Activated CD8-positive, alpha-beta memory T cell treated with anti-CD3 and anti-CD28 coated beads for 4 hours (primary cell): ENCODE measurements around the gene RABGGTA.

ENCODE experiments used
- DNase-seq, 2 donors: peaks; one replicate each; pipeline ENCODE4 v3.0.0-alpha.2; 2020; ENCODE audit warnings: low read depth in 2 of 2

Gene RABGGTA

DNA sequence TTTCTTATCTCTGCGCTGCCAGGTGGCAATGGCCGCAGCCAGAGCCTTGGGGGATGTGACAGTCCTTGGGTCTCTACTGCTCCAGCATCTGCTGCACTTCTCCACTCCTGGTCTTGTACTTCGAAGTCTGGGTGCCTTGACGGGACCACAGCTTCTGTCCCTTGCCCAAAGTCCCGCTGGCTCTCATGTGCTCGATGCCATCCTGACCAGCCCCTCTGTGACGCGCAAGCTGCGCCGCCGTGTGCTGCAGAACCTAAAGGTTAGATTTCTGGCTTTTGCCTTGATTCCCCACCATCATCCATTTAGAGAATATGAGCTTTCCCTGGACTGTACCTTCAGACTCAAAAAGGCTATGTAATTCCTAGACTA lies 32.6 kb upstream of the RABGGTA start:
- no peak for DNase-seq

DNA sequence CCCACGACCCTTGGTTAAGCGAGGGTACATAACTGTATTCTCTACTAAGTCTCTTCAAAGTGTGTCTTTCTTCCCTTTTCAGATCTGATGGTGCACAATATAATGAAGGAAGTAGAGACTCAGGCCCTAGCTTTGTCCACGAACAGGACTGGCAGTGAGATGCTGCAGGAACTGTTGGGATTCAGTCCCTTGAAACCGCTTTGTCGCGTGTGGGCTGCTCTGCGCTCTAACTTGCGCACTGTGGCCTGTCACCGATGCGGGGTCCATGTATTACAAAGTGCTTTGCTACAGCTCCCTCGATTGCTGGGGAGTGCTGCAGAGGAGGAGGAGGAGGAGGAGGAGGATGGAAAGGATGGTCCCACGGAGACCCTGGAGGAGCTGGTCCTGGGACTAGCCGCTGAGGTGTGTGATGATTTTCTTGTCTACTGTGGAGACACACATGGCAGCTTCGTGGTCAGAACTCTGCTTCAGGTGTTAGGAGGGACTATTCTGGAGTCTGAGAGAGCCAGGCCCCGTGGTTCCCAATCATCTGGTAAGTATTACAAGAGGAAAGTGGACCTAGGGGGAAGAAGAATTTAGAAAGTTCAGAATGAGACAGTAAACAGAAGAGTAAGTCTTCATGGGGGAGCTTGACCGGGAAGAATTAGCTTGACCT lies 29.1 kb upstream of the RABGGTA start:
- no peak for DNase-seq

DNA sequence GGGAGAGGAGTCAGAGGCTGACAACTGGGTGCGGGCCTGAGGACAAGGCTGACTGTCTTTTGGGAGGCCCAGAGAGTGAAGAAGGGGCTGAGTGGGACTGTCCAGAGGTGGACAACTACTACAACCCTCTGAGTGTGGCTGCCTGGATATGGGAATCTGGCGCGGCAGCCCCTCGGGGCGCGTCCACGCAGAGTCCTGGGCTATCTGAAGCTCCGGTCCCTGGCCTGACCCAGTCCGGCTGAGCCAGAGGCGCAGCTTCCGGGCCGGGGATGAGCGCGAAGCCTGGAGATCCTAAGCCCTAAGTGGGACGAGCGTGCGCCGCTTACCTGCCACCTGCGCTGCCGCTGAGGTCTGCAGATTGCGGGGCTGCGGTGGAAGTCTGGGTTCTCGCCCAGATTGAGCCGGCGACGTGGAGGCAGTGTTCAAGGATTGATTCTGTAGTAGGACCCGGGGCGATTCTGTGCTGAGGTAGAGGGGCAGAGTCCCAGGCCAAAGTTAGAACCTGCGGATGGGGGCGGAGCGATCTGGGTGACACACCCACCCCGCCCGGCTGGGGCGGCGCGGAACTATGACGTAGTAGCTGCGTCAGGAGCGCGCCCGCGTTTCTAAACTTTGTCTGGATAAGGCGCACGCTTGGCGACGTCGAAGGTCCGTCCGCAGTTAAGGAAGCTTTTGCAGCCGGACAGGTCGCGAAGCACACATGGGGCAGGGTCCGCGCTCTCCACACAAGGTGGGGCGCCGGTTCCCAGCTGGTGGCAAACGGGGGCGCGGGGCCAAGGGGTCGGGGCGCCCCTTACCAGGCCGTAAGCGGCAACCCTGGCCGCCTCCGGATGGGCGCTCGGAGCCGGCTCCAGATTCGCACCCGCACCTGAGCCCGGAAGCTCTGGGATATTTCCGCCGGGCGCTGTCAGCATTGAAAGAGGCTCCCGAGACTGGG lies 28.1 kb upstream of the RABGGTA start, which contains the start of the genes DHRS1 and NOP9:
Gene DHRS1 (minus strand): TSS at position 526 of the 937 bp plus-strand sequence. CDS start 674 bp downstream, outside the sequence.
Gene NOP9 (plus strand): TSS at position 596 of the 937 bp plus-strand sequence. CDS start 105 bp downstream, at position 701.
- DNase-seq, result peak; percentile 81 to 85

DNA sequence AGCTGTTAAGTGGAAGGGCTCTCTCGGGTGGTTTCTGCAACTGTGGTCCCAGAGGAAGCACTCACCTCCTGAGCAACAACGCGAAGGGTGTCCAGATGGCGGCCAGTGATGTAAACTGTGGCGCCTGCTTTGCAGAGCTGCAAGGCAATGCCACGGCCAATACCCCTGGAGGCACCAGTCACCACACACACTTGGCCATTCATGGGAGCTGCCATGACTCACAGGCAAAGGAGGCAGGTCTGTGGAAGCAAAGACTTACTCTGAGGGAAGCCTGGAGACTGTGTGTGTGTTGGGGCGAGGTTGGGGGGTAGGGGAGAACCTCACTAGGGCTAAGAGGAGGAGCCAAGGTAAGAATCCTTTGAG lies 27.5 kb upstream of the RABGGTA start:
- DNase-seq, result no peak

DNA sequence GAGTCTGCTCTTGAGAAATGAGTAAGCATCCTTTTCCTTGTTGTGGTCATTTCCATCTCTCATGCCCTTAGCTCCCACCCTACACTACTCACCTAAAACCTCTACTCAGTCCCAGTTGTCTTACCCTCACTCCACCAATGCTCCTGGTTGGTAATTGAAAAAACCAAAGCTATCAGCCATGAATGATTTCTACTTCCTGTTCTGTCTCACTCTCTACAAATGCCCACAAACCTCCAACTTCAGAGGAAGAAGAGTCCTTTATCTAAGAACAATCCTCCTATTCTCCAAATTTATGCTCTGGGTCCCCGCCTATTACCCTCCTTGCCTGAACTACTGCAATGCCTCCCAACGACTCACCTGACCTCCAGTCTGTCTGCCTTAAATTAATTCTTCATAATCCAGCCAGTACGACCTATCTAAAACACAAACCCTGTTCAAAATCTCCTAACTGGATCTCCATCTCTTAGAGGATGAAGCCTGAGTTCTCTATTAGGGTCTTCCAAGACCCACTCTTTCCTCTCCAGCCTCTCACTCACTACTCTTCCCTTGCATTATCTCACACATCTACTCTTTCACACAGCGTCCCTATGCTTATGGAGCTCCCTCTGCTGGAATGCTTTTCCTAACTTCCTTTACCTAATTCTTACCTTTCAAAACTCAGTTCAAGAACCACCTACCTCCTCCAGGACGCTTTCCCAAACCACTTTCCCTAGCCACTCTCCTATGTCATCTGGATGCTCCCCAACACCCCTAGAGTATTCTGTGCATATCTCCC lies 26.0 kb upstream of the RABGGTA start:
- no peak for DNase-seq

DNA sequence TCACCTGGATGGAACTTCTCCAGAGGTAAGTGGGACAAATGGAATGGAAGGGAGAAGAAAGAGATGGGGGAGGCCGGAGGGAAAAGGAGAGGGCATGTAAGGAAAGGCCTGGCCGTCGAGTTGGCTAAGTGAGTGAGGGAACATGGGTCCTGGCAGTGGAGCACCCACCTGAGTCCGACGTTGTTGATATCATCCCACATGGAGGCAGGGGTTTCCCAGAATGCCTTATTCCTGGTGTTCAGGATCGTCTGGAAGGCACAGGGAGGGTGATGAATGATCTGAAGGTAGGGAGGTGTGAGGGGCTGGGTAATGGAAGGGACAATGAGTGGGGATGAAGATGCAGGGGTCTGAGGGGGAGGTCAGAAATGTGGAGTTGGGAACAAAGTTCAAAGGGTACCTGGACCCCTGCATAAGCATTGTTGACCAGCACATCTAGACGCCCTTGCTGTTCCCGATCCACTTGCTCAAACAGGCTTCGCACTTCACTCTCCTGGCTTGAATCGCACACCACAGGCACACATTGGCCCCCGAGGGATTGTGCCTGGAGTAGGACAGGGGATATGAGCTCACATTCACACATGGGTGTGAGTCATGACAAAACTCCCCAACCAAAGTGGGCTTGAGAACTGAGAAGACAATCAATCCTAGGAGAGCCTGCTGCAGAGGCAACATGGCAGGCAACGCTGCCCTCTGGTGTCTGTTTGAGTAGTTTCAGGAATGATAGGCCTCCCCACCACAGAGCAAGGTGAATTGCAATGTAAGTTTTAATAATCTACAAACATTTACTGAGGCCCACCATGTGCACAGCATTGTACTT lies 25.2 kb upstream of the RABGGTA start:
- DNase-seq, result peak in 1 of 2 donors; percentile 64

DNA sequence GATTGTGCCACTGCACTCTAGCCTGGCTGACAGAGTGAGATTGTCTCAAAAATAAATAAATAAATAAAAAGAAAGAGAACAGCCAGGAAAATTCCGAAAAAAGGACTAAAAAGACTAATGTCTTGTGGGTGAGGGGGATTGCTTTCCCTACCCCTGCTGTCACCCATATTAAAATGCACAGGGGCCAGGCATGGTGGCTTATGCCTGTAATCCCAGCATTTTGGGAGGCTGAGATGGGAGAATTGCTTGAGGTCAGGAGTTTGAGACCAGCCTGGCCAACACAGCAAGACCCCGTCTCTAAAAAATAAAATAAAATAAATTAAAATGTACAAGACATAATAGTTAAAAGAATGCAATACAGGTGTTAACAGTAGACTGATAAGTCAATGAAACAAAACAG lies 22.1 kb upstream of the RABGGTA start:
- DNase-seq, result no peak

DNA sequence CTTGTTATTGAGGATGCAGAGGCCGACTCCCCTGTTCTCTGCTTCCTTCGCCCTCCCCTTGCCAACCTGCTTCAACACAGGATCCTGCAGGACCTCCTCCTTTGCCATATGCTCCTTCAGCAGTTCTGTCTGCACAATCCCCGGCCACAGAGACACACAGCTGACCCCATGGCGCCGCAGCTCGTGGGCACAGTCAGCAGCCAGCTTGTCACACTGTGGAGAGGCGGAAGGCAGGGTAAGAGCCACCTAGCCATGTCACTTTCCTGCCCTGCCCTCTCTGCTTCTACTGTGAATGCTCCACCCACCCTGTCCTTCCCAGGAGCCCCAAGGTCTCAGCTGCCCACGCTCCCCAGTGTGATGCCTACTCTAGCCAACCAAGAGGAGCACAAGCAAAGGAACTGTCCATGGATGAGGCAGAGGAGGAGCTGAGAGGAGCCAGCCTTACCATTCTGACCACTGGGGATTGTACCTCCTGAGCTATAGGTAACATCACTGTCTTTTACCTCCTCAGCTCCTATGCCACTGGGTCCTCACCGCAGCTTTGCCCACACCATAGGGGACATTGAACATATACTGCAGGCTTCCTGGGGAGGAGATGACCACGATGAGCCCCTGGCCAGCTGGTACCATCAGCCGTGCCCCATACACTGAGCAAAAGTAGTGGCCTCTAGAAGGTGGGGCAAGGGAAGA lies 20.9 kb upstream of the RABGGTA start:
- DNase-seq, result no peak

DNA sequence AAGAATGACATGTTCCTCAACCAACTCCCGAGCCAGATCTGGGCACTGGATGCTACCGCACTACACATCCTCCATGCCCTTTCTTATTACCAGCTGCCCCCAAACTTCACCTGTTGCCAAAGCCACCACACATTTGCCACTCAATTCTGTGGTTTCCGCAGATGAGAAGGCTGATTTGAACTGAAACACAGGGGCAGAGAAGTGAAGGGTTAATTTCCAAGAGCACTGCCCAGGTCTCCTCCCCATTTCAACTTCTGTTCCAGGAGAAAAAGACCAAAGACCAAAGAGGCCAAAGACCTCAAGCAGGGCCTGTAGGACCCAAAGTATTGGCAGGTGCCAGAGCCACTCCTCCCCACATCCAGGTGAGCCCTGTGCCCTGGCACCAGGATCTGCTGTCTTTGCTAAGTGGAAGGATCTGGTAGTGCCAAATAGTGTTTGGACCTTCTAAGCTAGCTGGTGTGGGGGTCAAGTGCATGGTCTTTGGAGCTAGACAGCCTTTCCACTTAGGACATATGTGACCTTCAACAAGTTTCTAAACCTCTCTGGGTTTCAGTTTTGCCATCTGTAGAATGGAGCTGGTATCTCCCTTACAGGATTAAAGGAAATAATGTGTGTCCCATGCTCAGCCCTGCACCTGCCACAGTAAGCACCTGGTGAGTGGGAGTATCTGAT lies 20.2 kb upstream of the RABGGTA start:
- no peak for DNase-seq

DNA sequence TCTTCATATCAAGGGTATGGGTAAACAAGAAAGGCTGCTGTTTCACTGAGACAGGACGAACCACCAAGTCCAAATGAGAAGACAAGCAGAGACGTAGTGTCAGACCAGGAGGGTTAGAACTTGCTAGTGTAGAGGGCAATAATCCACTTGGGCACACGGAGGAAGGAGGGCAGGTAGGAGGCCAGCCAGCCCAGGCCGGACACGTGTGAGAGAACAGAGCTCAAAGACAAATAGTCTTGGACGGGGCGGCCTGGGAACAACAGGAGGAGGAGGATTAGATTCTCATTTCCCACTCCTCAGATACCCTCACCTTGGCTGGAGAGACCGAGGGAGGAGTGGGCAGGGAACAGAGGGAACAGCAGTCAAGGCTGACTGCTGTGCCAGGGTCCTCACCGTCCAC lies 19.3 kb upstream of the RABGGTA start:
- no peak for DNase-seq

DNA sequence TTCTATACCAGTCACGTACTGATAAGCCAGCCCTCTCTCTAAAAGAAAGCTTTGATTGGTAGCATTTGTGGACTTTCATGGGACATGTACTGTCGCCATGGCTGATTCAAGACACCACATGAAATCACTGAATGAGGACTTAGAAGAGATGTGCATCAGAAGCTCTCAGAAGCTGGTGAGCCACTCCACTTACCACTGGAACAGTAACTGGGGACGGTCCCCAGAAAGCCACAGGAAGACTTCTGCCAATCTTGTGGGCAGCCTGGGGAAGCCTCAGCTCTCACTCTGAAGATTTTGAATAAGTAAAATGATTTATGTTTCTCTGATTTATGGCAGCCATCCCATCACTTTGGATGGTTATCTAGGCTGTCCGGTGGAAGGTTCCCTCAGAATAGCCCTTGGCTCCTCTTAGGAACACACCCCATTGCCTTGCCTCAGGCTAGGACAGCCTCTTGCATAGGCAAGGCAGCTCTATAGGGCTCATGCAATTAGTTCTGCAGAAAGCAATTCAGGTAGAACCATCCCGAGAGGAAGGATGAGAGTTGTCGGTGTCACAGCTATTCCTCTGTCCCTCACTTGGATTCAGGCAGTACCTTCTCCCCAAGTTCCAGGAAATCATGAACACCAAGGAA lies 18.4 kb upstream of the RABGGTA start:
- no peak for DNase-seq

DNA sequence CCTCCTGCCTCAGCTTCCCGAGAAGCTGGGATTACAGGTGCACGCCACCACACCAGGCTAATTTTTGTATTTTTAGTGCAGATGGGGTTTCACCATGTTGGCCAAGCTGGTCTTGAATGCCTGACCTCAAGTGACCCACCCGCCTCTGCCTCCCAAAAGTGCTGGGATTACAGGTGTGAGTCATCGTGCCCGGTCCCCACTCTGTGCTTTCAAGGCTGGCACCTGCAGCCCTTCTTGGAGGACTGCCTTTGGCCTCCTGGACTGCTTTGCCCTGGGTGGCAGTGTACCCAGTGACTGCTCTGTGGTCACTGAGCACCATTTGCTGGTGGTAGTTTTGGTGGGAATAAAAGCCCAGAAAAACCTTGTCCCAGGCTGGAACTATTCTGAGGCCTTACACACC lies 15.6 kb upstream of the RABGGTA start:
- no peak for DNase-seq

DNA sequence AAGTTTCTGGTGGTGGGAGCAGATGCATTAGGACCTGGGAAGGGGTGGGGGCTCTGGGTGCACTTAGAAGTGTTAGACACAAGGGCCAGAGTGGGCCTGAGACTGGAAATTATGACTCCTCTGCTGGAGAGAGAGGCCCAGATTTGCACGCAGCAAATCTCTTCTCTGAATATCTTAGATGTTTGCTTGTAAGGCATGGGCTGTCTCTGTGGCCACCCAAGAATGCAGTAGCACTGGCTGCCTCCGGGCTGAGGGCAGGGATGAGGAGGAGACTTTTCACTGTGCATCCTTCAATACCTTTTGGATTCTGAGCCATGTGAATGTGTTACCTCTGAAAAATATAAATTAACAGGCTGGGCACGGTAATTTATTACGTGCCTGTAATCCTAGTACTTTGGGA lies 14.0 kb upstream of the RABGGTA start:
- no peak for DNase-seq

DNA sequence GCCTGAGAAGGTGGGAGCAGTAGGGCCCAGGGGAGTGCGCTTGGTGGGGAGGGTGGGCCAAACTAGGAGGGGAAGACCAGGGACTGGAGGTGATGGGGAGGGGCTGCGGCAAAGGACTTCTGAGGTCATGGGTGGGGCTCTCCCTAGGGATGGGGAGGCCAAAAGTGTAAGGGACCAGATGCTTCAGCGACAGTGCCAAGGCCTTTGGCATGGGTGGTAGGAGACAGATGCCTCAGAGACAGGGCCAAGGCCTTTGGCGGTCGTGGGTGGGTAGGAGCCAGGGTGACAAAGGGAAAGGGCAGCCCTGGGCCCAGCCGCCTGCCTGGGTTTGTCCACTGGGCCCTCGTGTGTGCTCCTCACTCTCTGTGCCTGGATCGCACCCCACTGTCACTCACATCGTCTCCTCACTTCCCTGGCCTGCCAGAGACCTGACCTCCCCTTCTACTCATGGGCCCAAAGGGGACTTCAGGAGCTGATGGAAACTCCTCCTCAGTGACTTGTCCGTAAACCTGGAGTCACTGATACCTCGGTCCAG lies 13.2 kb upstream of the RABGGTA start:
- DNase-seq, result no peak

DNA sequence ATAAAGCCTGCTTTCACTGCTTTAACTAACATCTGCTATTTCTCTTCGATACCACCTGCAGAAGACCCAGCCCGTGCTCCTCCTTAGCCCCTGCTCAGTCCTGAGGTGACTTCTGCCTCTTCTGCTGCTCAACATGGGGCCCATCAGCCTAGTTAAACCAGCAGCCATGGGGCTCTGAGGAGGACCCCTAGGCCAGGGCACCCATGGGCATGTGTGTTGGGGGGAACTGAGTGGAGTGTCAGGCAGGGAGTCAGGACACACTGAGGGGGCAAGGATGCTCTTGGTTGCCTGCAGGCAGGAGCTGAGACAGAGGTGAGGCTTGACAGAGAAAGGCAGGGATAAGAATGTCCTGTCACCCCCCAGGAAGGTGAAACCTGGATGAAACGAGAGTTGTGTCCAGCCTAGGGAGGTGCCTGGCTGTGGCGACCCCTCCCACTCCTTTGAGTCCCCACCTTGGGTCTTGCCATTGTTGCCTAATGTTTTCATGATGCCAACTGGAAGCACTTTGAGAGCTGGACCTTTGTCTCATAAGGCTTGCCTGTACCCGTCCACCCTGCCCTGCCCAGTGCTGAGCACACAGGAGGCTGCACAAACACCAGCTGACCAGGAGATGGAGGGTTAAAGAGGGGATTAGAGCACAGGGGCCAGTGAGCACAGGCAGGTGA lies 12.5 kb upstream of the RABGGTA start:
- DNase-seq, result no peak

DNA sequence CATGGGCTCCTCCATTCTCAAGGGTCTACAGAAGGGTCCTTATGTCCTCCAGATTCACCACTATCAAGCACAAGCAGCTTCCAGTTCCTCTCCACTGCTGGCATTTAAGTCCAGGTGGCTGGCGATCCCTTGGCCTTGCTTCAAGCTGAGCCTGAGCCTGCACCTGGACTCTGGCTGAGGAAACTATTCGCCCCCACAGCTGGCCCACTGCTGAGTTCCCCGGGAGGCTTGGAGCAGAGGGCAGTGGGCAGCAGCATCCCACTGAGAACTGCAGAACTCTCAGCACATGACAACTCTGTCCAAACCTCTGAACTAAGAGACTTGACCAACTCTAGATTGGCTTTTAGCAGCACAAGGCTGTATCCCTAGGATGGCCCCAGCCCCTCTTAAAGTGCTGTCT lies 11.3 kb upstream of the RABGGTA start:
- no peak for DNase-seq

DNA sequence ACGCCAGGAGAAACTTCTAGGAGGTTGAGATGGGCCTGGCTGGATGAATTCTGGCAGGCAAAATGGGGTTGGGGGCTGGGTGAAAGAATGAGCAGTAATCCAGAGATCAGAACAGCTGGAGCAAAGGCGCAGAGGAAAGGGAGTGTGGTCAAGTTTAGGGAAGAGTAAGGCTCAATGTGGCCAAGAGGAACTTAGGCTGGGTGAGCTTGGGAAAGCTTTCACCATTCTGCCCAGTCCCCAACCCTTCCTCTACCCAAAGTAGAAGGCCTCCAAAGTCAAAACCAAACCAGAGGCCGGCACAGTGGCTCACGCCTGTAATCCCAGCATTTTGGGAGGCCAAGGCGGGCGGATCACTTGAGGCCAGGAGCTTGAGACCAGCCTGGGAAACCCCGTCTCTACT lies 10.2 kb upstream of the RABGGTA start:
- no peak for DNase-seq

DNA sequence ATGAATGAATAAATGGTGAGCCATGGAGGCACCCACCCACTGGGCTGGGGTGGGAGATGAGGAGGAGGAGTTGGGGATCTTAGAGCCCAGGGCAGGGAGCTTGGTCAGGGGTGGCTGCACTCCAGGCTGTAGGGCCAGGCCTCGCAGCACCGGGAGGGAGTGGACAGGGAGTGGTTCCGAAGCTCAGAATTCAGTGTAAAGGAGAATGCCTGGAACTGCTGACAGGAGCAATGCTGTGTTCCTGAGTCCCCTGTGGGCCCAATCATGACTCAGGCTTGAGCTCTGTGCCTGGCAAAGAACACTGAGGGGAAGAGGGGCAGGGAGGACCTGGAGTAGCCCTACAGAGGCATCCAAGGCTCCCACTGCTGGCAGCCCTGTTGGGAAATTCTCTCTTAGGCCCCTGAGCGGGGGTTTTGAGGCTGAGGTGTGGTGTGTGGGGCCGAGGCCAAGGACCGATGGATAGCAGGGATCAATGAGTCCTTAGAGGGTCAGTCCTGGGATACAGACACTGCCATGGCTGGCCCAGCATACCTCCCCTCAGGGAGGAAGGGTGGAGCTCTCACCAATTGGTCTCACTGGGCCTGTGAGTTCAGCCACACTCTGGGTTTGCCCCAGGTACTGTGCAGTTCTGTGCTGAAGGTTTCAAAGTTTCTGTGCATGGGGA lies 9.5 kb upstream of the RABGGTA start:
- DNase-seq, result no peak
